K562 (cell line): ENCODE results near the gene ALX3. TPM values are rescaled to one million over a fixed set of nuclear protein-coding genes. Genes with fewer than 3 reads are reported as not detected.
A peak's percentile ranks its signal among the peaks of the same experiment; 100 is the strongest.

Source experiments
- ATAC-seq: fragments of 200-7000 bp; cut with Tn5 transposase; 3 replicates; pipeline ENCODE4 v1.9.1; 2020; ENCODE audit warnings: moderate library complexity
- BruUV-seq: library from RNA; stranded (reverse); fragments of 400-500 nt; replicated peaks from 2 replicates; lab custom pipeline; 2021; lab: Mats Ljungman, UMichigan
- CTCF ChIA-PET: fragments of 300-600 bp; formaldehyde crosslinking; extraction: SDS; loops from one replicate; lab custom pipeline; 2021; ENCODE audit warnings: low intra/inter-chr PET ratio; lab: Yijun Ruan, JAX
- POLR2A ChIA-PET: fragments of 300-600, 350-650 bp; sonication (Branson Sonifier 250); formaldehyde crosslinking; extraction: SDS; loops from one replicate; lab custom pipeline; 2021; ENCODE audit warnings: antibody characterized with exemption, inconsistent platforms; lab: Yijun Ruan, JAX
- DNase-seq, 4 experiments: peaks; one replicate each; pipeline versions ENCODE4 v3.0.0 to v3.0.0-alpha.2; 2011 to 2018; ENCODE audit warnings: low spot score in 3 of 4, mixed read lengths in 3 of 4; ENCODE audit errors: extremely low read depth in 1 of 4
- FAIRE-seq: peaks from 2 replicates; lab custom pipeline; 2011; peaks lifted over from hg19 to GRCh38; lab: Jason Lieb, UNC
- H2AFZ ChIP-seq: 2 replicates; pipeline ENCODE4 v1.6.0; 2011; ENCODE audit warnings: low read depth, low read length, control low read depth, inconsistent platforms
- H3K27ac ChIP-seq: fragments of 200-600 bp; 3 replicates; pipeline ENCODE4 v1.8.0; 2011; ENCODE audit warnings: low read depth, mild to moderate bottlenecking, control low read depth, inconsistent platforms, low read length, moderate library complexity, mixed read lengths; ENCODE audit errors: extremely low read depth
- H3K27me3 ChIP-seq, 2 experiments: fragments of 300-600 bp in 1 of 2; 2 replicates in 1 of 2; 3 replicates in 1 of 2; pipeline versions ENCODE4 v1.6.0 to v1.8.0; 2011; ENCODE audit warnings: inconsistent platforms in 2 of 2, low read length in 2 of 2, mild to moderate bottlenecking in 1 of 2, mixed read lengths in 1 of 2, moderate library complexity in 1 of 2; ENCODE audit not compliant: control insufficient read depth in 2 of 2, insufficient read depth in 2 of 2
- H3K36me3 ChIP-seq: fragments of 300-600 bp; 3 replicates; pipeline ENCODE4 v1.8.0; 2011; ENCODE audit warnings: mild to moderate bottlenecking, low read length, inconsistent platforms; ENCODE audit not compliant: control insufficient read depth, insufficient read depth
- H3K4me1 ChIP-seq, 2 experiments: fragments of 200-600 bp in 1 of 2; replicated peaks in 1 of 2; 2 replicates in 1 of 2; 3 replicates in 1 of 2; pipeline versions ENCODE4 v1.5.1 to v1.8.0; 2011; ENCODE audit warnings: inconsistent platforms in 2 of 2, low read length in 2 of 2, mild to moderate bottlenecking in 1 of 2, mixed read lengths in 1 of 2, moderate library complexity in 1 of 2; ENCODE audit not compliant: control insufficient read depth in 2 of 2, insufficient read depth in 2 of 2
- H3K4me2 ChIP-seq: 2 replicates; pipeline ENCODE4 v1.6.1; 2011; ENCODE audit warnings: low read length, control low read depth, inconsistent platforms, mixed read lengths; ENCODE audit not compliant: insufficient read depth
- H3K4me3 ChIP-seq: fragments of 200-600 bp; sonication (generic), shearing (Covaris generic); 2 replicates; pipeline ENCODE4 v1.5.1; 2016; ENCODE audit warnings: control low read depth, inconsistent platforms
- H3K79me2 ChIP-seq: fragments of 200-600 bp; 3 replicates; pipeline ENCODE4 v1.8.0; 2011; ENCODE audit warnings: low read length, inconsistent platforms; ENCODE audit not compliant: control insufficient read depth, insufficient read depth
- H3K9ac ChIP-seq, 2 experiments: 2 replicates each; pipeline versions ENCODE4 v1.6.0 to v1.6.1; 2011; ENCODE audit warnings: low read depth in 2 of 2, low read length in 2 of 2, control low read depth in 1 of 2, inconsistent platforms in 1 of 2, mild to moderate bottlenecking in 1 of 2, mixed read lengths in 1 of 2; ENCODE audit not compliant: insufficient read depth in 1 of 2
- H3K9me1 ChIP-seq: one replicate; pipeline ENCODE4 v1.6.0; 2011; ENCODE audit warnings: inconsistent platforms, mild to moderate bottlenecking, low read length, moderate library complexity; ENCODE audit not compliant: control insufficient read depth, insufficient read depth
- H3K9me3 ChIP-seq: replicated peaks from 2 replicates; pipeline ENCODE4 v1.5.1; 2011; ENCODE audit warnings: low read depth, low read length, inconsistent platforms; ENCODE audit not compliant: control insufficient read depth, insufficient read depth
- H4K20me1 ChIP-seq: replicated peaks from 2 replicates; pipeline ENCODE4 v1.6.1; 2011; ENCODE audit warnings: low read length, inconsistent platforms, mixed read lengths; ENCODE audit not compliant: control insufficient read depth, insufficient read depth
- CCNT2 ChIP-seq: IDR thresholded peaks from 2 replicates; pipeline ENCODE4 v1.6.1; 2011; ENCODE audit warnings: borderline replicate concordance, low read depth, mild to moderate bottlenecking, moderate library complexity, mixed read lengths, low read length; ENCODE audit not compliant: insufficient read length; ENCODE audit errors: extremely low read depth
- HDAC3 ChIP-seq: fragments of 450-650 bp; IDR thresholded peaks from 2 replicates; pipeline ENCODE4 v1.6.1; 2018; ENCODE audit warnings: borderline replicate concordance, mild to moderate bottlenecking, moderate library complexity; ENCODE audit not compliant: partially characterized antibody
- HNRNPLL ChIP-seq: fragments of 200-400 bp; formaldehyde crosslinking; IDR thresholded peaks from 2 replicates; pipeline ENCODE4 v1.6.1; 2017; ENCODE audit warnings: low read length, low read depth, mild to moderate bottlenecking; ENCODE audit not compliant: poor library complexity, severe bottlenecking
- NR3C1 ChIP-seq: sonication (generic); formaldehyde crosslinking; IDR thresholded peaks from 2 replicates; pipeline ENCODE4 v1.8.1; 2022; ENCODE audit warnings: missing genetic modification reagents
- POLR3G ChIP-seq: IDR thresholded peaks from 2 replicates; pipeline ENCODE4 v1.6.1; 2011; ENCODE audit not compliant: insufficient read length, insufficient replicate concordance; ENCODE audit errors: extremely low read depth
- ZNF589 ChIP-seq: fragments of 200-800 bp; sonication (Bioruptor generic); IDR thresholded peaks from 2 replicates; pipeline ENCODE4 v1.6.1; 2016; ENCODE audit warnings: low read depth, missing genetic modification characterization, missing compliant biosample characterization
- WGBS: fragments of 100-300 bp; shearing (Covaris generic); methylation state at CpG from one replicate; pipeline ENCODE4 v1.1.6; 2016; ENCODE audit warnings: low coverage, mixed read lengths; ENCODE audit not compliant: insufficient coverage; ENCODE audit errors: missing lambda C conversion rate; 5-methylcytosine and 5-hydroxymethylcytosine counted together
- in situ Hi-C: fragments of 300-500 bp; cut with MboI; formaldehyde crosslinking; loops from 4 replicates; pipeline ENCODE4 v1.15.0; 2018; ENCODE audit warnings: inconsistent platforms, mixed read lengths
- intact Hi-C: fragments of 100-400 bp; cut with micrococcal nuclease; formaldehyde crosslinking; loops from 2 replicates; pipeline ENCODE4 v1.14.2; 2022
- polyA plus RNA-seq, 8 experiments: library from polyadenylated mRNA; depleted of rRNA in 4 of 8; stranded (reverse) in 5 of 8; unstranded in 3 of 8; fragments of >200 nt; fragmentation: Nextera tagmentation in 2 of 8; fragmentation: Illumina TruSeq in 1 of 8; extraction: Ambion mirVana in 2 of 8; extraction: Trizol in 1 of 8; gene quantifications; 2 replicates each; pipeline versions ENCODE4 v1.2.1 to v1.2.3, GENCODE V29; 2011 to 2014; ENCODE audit warnings: inconsistent platforms in 1 of 8, missing spikeins in 1 of 8
- total RNA-seq, 7 experiments: library from RNA; depleted of rRNA in 6 of 7; stranded (reverse); fragments of >200 nt in 6 of 7; fragmentation: Illumina TruSeq in 2 of 7; extraction: Trizol in 2 of 7; gene quantifications; 2 replicates each; pipeline versions ENCODE4 v1.2.1 to v1.2.3, GENCODE V29; 2011 to 2021; ENCODE audit warnings: low replicate concordance in 1 of 7
- TF ChIP-seq, protein P1 (sequence below): sonication (generic); formaldehyde crosslinking; IDR thresholded peaks from 2 replicates; pipeline ENCODE4 v1.8.1; 2022; ENCODE audit warnings: missing genetic modification reagents
- TF ChIP-seq, protein P2 (sequence below): sonication (generic); formaldehyde crosslinking; IDR thresholded peaks from 2 replicates; pipeline ENCODE4 v1.8.1; 2023; ENCODE audit warnings: mild to moderate bottlenecking, missing genetic modification reagents
- TF ChIP-seq, protein P3 (sequence below): fragments of 250-450 bp; sonication (Bioruptor Pico); IDR thresholded peaks from 2 replicates; pipeline ENCODE4 v1.4.0; 2020
- TF ChIP-seq, protein P4 (sequence below), 2 experiments: IDR thresholded peaks in 1 of 2; conservative IDR thresholded peaks in 1 of 2; 2 replicates each; pipeline ENCODE4 v1.6.1; 2016; ENCODE audit warnings: low read depth in 2 of 2, mild to moderate bottlenecking in 1 of 2, missing compliant biosample characterization in 1 of 2, missing genetic modification characterization in 1 of 2, moderate library complexity in 1 of 2

ALX3 gene
- total and polyA plus RNA-seq, 9 of the 15 experiments (the other 6 are each of a cell fraction or from before 2014, with no cell fraction given) = not detected

DNA sequence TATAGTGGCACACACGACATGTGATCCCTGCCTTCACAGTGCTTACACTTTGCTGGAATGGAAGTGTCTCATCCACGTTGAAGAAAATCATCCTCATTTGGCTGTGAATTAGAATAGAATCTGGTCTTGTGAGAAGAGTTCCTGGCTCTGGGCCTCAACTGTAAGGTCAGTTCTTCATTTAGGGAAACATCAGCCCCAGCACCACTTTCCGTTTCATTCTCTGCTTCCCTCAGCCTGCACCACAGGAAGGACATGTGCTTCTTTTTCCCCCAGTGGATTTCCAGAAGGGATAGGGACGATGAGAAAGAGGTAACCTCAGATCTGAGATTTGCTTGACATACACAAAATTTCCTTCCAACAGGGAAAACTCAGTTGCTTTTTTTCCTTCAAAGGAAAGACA is 3.7 kb upstream of the ALX3 start:
- ATAC-seq = no peak
- Histone ChIP-seq H3K9me1 (no peaks in the 10 kb centered on the region), H3K9ac (no peak overlapping the region), H3K9me3 (no peaks in the 10 kb centered on the region), H2AFZ (no peak overlapping the region), H4K20me1 (no peaks in the 10 kb centered on the region), H3K27me3 (peaks cover 11 to 38% of the 10 kb centered on the region in 2 experiments; a peak in 4 of 5 replicates), H3K4me3 (no peak overlapping the region), H3K4me1 (no peaks in the 10 kb centered on the region; a peak in 1 of 5 replicates), H3K36me3 (no peaks in the 10 kb centered on the region), H3K4me2 (no peak overlapping the region), H3K79me2 (no peaks in the 10 kb centered on the region), H3K27ac (no peak overlapping the region)
- ChIA-PET POLR2A (interaction anchor here (1.6 to 2.1 kb wide), 2 partner anchors 14 to 33 kb away, joined by 5 to 9 read pairs; no protein-coding TSS in a partner anchor), CTCF (no interaction called here)
- no peak for DNase-seq
- intact Hi-C loops = no loop called here
- in situ Hi-C loops = no loop called here
- no TSS peak for BruUV-seq
- FAIRE-seq = peak; percentile 51
- WGBS = 5% methylated on average over 4 of the region's 4 CpGs
- no peak for TF ChIP-seq HDAC3
- TF ChIP-seq, protein P1, sequence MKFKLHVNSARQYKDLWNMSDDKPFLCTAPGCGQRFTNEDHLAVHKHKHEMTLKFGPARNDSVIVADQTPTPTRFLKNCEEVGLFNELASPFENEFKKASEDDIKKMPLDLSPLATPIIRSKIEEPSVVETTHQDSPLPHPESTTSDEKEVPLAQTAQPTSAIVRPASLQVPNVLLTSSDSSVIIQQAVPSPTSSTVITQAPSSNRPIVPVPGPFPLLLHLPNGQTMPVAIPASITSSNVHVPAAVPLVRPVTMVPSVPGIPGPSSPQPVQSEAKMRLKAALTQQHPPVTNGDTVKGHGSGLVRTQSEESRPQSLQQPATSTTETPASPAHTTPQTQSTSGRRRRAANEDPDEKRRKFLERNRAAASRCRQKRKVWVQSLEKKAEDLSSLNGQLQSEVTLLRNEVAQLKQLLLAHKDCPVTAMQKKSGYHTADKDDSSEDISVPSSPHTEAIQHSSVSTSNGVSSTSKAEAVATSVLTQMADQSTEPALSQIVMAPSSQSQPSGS (CRISPR knock-in tag) = no peak
- no peak for TF ChIP-seq POLR3G
- no peak for TF ChIP-seq HNRNPLL
- TF ChIP-seq, protein P2, sequence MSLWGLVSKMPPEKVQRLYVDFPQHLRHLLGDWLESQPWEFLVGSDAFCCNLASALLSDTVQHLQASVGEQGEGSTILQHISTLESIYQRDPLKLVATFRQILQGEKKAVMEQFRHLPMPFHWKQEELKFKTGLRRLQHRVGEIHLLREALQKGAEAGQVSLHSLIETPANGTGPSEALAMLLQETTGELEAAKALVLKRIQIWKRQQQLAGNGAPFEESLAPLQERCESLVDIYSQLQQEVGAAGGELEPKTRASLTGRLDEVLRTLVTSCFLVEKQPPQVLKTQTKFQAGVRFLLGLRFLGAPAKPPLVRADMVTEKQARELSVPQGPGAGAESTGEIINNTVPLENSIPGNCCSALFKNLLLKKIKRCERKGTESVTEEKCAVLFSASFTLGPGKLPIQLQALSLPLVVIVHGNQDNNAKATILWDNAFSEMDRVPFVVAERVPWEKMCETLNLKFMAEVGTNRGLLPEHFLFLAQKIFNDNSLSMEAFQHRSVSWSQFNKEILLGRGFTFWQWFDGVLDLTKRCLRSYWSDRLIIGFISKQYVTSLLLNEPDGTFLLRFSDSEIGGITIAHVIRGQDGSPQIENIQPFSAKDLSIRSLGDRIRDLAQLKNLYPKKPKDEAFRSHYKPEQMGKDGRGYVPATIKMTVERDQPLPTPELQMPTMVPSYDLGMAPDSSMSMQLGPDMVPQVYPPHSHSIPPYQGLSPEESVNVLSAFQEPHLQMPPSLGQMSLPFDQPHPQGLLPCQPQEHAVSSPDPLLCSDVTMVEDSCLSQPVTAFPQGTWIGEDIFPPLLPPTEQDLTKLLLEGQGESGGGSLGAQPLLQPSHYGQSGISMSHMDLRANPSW (CRISPR knock-in tag) = no peak
- TF ChIP-seq, protein P3, sequence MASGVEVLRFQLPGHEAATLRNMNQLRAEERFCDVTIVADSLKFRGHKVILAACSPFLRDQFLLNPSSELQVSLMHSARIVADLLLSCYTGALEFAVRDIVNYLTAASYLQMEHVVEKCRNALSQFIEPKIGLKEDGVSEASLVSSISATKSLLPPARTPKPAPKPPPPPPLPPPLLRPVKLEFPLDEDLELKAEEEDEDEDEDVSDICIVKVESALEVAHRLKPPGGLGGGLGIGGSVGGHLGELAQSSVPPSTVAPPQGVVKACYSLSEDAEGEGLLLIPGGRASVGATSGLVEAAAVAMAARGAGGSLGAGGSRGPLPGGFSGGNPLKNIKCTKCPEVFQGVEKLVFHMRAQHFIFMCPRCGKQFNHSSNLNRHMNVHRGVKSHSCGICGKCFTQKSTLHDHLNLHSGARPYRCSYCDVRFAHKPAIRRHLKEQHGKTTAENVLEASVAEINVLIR (CRISPR knock-in tag) = no peak
- no peak for TF ChIP-seq CCNT2
- TF ChIP-seq, protein P4, sequence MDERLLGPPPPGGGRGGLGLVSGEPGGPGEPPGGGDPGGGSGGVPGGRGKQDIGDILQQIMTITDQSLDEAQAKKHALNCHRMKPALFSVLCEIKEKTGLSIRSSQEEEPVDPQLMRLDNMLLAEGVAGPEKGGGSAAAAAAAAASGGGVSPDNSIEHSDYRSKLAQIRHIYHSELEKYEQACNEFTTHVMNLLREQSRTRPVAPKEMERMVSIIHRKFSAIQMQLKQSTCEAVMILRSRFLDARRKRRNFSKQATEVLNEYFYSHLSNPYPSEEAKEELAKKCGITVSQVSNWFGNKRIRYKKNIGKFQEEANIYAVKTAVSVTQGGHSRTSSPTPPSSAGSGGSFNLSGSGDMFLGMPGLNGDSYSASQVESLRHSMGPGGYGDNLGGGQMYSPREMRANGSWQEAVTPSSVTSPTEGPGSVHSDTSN (CRISPR knock-in tag; IDR thresholded peaks at IDR 0.05; ENCODE audit: low read depth) = no peak
- TF ChIP-seq, protein P4 (tag; conservative IDR thresholded peaks at IDR 0.05; ENCODE audit: low read depth) = no peak
- no peak for TF ChIP-seq NR3C1
- no peak for TF ChIP-seq ZNF589
